T-helper 1 cell (primary cell): ENCODE measurements around the gene RABAC1.
"Not testable (repeated sequence)": the region's sequence is repeated elsewhere in the genome, so short reads cannot be mapped to it uniquely, and the experiment has no call there.

Experiments
- DNase-seq, 5 donors: peaks; one replicate each; pipeline ENCODE4 v3.0.0-alpha.2; 2012 to 2020

RABAC1 gene

DNA sequence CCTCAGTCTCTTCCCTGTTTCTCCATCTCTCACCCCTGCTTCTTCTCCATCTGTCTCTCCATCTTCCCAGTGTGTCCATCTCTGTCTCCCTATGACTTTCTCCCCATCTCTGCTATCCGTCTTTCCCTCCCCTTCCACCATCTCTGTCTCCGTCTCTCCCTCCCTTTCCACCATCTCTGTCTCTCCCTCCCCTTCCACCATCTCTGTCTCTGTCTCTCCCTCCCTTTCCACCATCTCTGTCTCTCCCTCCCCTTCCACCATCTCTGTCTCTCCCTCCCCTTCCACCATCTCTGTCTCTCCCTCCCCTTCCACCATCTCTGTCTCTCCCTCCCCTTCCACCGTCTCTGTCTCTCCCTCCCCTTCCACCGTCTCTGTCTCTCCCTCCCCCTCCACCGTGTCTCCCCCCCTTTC, 44.7 kb downstream of the RABAC1 start:
- DNase-seq: not testable (repeated sequence)

DNA sequence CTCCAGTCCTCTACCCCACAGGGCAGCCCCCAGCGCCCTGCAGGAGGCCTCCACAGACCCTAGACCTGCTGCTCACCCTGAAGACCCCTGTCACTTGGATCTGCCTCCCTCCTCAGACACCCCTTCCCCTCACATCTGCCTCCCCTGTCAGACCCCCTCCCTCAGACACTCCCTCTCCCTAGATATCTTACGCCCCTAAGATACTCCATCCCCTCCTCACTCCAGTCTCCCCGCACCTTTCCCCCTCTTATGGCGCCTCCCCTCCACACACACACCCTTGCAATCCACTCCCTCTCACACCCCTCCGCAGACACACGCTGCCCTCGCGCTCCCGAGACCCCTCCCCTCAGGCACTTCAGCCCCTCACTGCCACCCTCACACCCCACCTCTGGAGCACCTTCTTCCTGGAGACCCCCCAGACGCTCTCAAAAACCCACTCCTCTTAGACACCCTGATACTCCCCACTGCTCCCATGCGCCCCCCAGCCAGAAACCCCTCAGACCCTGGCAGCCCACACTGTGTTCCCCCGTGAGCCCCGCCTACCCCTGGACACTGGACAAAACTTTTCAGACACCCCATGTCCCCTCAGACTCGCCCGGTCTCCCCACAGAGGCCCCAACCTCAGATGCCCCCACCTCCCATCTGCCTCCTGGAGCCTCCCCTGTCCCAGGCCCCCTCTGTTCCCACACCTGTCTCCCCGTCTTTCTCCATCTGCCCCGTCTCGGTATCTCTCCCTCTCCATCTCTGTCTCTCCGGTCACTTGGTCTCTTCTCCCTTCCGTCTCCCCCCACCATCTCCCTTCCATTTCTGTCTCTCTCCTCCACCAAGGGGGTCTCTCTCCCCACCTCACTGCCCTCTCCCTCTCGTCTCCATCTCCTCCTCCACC, 45.3 kb downstream of the RABAC1 start:
- DNase-seq: no peak

DNA sequence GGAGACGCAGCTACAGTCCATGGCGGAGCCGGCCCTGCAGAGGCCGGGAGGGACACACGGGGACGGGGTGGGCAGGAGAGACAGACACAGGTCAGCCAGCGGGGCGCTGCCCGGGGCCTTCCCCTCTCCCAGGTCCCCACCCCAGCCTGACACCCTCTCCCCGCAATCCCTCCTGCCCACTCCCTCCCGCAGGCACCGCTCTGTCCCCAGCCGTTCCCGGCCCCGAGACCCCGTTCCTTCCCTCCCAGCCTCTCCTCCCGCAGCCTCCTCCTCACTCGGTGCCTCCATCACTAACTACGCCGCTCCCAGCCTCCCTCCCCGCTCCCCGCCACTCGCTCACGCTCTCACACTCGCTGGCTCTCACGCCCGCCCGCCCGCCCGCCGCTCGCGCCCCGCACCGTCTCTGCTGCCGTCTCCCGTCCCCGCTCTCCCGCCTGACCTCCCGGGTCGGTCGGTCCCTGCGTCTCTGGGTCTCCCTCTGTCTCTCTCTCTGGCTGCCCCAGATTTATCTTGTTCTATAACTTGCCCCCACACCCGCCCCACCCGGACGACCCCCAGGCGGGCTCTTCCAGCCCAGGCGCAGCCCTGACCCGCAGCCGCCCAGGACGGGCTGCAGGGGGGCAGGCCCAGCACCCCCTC, 46.1 kb downstream of the RABAC1 start:
- DNase-seq: no peak

DNA sequence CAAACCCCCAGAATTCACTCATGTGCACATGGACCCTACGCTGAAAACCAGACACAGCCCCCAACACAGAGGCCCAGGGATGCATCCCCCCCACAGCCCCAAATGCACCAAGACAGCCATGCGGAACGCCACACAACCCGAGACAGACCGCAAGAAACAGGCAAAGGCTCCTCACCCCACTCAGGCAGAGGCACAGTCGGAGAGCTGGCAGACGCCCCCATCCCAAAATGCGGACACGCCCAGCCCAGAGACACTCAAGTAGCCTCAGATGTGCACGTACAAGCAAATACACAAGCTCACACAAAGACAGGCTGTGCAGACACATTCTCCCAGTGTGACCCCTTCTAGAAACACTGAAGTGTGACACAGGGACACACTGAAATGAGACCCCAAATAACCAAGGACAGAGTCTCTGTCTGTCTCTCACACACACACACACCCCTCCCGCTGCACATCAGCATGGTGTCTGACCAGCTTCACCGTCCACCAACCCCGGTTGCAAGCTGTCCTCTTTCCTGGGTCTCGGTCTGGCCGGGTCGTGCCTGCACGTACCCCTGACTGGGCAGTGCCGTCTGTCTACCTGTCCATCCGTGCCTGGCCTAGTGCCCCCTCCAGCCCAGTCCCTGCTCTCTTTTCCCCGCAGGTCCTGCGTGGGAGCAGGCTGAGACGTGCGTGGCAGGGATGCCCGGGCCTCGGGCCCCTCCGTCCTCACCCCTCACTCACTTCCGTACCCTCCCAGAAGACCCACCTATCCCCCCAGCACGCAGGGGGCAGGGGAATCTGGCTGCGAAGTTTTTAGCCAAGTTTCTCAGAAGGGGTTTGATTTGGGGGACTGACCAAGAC, 47.0 kb downstream of the RABAC1 start:
- DNase-seq: no peak

DNA sequence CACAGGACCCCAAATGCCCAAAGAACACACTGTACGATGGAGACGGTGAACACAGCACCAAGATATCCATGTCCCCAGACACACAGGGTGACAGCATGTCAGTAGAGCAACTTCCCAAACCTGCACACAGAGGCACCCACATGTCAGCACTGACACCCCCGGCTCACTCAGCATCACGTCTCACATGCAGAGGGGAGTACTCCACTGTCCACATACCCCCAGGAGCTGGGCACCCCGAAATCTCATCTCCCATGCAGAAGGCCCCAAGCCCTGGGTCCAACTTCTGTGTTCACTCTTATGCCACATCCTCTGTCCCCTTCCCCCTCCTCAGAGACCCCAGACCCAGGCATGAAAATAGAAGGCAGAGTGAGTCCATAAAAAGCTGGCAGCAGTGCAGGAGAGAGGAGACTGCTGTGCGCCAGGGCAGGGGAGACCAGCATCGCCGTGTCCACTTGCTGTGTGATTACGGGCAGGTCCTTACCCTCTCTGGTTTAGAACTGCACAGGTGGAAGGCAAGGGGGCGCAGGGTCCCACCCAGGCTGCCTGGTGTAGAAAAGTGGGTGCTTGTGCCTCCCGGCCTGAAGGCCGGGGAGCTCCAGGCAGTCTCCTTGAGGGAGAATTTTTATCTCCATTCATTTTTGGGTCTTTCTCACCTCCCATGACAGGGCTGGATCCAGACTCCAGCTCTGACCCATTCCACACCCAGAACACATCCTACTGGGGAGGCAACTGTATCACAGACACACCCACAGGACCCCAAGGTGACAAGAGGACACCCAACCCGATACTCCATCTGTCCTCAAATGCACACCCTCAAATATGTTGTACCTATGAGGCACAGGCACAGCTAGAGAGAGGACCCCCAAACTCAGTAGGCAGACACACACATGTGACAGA, 47.9 kb downstream of the RABAC1 start:
- DNase-seq: no peak

DNA sequence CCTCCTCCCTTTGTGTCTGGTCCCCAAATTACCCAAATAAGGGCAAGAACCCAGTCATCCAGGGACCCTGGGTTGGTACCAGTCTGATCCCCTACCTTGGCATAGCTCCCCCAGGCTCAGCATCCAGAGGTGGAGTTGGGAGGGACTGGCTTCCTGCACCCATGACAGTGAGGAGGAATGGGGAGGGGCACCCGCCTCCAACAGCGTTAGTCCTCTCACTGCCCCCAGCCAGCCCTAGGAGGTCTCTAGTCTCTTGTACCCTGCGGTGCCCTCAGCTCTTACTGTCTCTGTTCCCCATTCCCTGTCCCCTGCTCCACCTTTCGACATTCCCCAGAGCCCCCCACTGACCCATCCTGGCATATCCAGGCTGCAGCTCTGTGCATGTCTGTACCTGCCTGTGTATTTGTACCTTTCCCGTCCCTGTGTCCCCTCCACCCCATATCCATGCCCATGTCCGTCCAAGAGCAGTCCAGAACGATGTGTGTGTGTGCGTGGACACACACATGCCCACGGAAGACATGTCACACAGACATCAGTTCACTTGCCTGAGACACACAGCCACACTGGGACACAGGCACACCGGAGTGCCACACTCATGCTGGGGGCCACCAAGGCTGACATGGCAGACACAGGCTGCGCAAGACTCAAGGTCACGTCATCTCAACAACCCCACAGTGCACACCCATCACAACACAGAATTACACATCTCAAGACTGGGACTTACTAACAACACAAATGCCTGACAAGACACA, 48.7 kb downstream of the RABAC1 start:
- no peak for DNase-seq

DNA sequence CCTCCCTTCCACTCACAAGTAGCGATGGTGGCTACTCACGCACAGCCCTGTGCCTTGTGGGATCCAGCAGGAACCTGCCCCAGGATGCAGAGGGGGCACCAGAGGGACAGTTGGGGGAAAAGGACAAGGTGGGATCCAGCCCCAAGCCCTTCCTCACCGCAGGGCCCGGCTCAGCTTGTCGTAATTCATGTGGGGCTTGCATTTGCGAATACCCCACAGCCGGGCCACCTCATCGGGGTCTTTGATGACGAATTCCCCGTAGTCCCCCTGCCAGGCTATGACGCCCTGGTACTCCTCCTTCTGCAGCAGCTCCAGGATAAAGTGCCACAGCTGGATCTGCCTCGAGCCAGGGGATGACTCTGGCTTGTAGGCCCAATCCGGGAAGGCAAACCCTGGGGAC, 49.4 kb downstream of the RABAC1 start:
- no peak for DNase-seq

DNA sequence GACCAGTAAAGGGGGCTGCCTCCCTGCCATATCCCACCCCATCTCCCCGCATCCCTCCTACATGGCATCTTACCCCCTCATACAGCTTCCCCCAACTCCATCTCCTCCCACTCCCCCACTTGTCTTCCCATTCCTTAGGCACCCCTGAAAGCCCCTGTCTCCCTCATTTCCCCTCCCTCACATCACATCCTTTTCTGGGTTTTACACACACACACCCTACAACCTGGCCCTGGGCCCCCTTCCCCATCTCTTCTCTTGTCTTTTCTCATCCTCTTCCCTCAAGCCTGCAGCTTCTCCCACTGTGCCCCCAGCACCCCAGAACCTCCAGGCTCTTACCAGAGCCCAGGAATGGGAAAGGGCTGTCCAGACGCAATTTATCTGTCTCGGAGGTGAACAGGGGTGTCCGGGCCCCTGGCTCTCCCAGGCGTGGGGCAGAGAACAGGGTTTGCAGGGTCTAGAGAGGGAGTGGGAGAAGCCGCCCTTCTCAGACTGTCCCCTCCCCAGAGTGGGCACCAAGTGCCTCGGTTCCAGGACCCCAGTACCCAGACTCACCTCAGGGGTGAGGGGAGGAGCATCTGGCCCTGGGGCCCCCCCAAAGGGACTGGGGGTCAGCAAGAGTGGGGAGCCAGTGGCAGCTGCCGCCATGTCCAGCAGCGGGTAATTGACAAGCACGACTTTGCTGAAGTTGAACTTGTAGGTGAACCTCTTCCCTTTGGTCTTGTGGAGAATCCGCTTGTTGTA, 50.2 kb downstream of the RABAC1 start:
- DNase-seq: no peak

DNA sequence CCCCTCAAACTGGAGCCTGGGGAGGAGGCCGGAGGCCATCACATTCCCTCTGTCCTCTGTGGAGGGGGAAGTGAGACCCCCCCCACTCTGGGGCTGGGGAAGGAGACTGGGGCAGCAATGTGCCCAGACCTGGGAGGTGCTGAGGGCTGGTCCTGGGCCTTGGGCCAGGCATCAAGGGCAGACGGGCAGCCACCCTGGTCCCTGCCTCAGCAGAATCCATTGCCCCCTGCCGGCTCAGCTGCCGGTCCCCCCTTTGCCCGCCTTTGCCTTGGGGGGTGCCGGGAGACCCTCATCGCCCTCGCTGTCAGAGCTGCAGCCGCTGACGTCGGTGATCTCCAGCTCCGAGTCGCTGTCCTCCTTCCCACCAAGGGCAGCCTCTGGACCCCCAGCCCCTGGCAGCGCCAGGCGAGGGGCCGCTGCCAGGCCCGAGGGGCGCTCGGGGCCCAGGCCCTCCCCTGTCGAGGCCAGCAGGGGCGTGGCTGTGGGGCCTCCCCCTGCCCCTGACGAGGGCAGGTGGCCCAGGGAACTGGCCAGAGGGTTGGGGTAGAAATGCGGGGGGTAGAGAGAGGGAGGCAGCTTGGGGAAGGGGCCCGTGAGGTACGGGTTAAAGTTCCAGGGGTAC, 51.0 kb downstream of the RABAC1 start:
- no peak for DNase-seq

DNA sequence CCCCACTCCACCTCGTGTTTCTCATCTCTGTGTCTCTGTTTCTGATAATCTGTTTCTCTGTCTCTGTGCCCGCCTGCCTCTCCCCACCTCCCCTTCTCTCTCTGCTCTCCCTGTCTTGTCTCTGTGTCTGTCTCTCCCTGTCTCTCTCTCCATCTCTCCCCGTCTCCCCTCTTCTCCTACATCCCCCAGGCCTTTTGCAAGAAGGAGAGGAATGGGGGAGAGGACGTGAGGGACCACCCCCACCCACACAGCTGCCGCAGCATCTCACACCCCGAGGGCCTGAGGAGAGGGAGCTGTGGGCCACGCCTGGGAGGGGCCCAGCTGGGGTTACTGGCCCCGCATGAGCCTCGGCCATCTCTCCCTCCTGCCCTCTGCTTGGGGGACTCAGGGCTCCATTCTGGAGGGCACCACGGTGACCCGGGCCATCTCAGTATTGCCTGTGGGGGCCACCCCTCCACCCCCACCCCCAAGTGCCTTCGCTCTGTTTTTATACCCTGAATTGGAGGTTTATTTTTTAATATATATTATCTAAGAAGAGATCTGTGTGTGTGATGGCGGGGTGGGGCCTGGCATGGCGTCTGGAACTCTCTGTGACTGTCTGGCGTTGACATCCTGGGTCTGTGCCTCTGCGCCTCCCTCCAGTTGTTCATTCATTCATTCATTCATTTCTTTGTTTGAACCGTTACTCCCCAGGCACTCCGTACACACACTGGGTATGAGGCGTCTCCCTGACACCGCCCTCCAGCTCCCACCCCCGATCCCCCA, 52.0 kb downstream of the RABAC1 start:
- no peak for DNase-seq
